Caco-2 (cell line): Measurements from ENCODE around the gene NEUROD1. TPM values are rescaled to one million over a fixed set of nuclear protein-coding genes. Genes with fewer than 3 reads are reported as not detected.

Experiments used
- BruUV-seq: library from RNA; stranded (reverse); fragments of 400-500 nt; replicated peaks from 2 replicates; lab custom pipeline; 2021; lab: Mats Ljungman, UMichigan
- CTCF ChIA-PET: fragments of 300-600 bp; sonication (Branson Sonifier 250); formaldehyde crosslinking; loops from one replicate; lab custom pipeline; 2022; ENCODE audit warnings: antibody characterized with exemption; lab: Charles Lee
- POLR2A ChIA-PET: fragments of 300-600 bp; sonication (Branson Sonifier 250); formaldehyde crosslinking; loops from one replicate; lab custom pipeline; 2022; ENCODE audit warnings: antibody characterized with exemption; lab: Charles Lee
- DNase-seq, 2 experiments: peaks; one replicate each; pipeline versions ENCODE4 v3.0.0 to v3.0.0-alpha.2; 2020 to 2022
- H3K27me3 ChIP-seq: replicated peaks from 2 replicates; pipeline ENCODE4 v1.6.0; 2011; ENCODE audit warnings: low read length; ENCODE audit not compliant: control insufficient read depth, insufficient read depth
- H3K36me3 ChIP-seq: 2 replicates; pipeline ENCODE4 v1.5.1; 2011; ENCODE audit warnings: low read length; ENCODE audit not compliant: control insufficient read depth, insufficient read depth
- H3K4me1 ChIP-seq: fragments of 250-450 bp; sonication (Bioruptor Pico); 2 replicates; pipeline ENCODE4 v1.5.1; 2020; ENCODE audit warnings: mild to moderate bottlenecking
- H3K4me3 ChIP-seq: 2 replicates; pipeline ENCODE4 v1.5.1; 2011; ENCODE audit warnings: low read depth, mild to moderate bottlenecking, control low read depth, low read length
- H3K9me3 ChIP-seq: fragments of 250-450 bp; sonication (Bioruptor Pico); 2 replicates; pipeline ENCODE4 v1.5.1; 2020; ENCODE audit warnings: mild to moderate bottlenecking, moderate library complexity
- H3K27ac Mint-ChIP-seq: one replicate; pipeline ENCODE4 v1.8.0; 2022; ENCODE audit warnings: mixed read lengths; ENCODE audit not compliant: unreplicated experiment
- H3K27me3 Mint-ChIP-seq: one replicate; pipeline ENCODE4 v1.8.0; 2022; ENCODE audit warnings: mixed read lengths; ENCODE audit not compliant: insufficient read depth, unreplicated experiment
- H3K36me3 Mint-ChIP-seq: one replicate; pipeline ENCODE4 v1.8.0; 2022; ENCODE audit warnings: mild to moderate bottlenecking, mixed read lengths; ENCODE audit not compliant: insufficient read depth, unreplicated experiment
- H3K4me1 Mint-ChIP-seq: one replicate; pipeline ENCODE4 v1.8.0; 2022; ENCODE audit warnings: low read depth, mixed read lengths; ENCODE audit not compliant: unreplicated experiment
- H3K4me3 Mint-ChIP-seq: one replicate; pipeline ENCODE4 v1.8.0; 2022; ENCODE audit warnings: mild to moderate bottlenecking, moderate library complexity, mixed read lengths; ENCODE audit not compliant: unreplicated experiment
- H3K9me3 Mint-ChIP-seq: one replicate; pipeline ENCODE4 v1.8.0; 2022; ENCODE audit warnings: mixed read lengths; ENCODE audit not compliant: unreplicated experiment
- CTCF ChIP-seq, 2 experiments: fragments of 200-600 bp in 1 of 2; IDR thresholded peaks; 1 replicate in 1 of 2; 2 replicates in 1 of 2; pipeline versions ENCODE4 v1.5.1 to v1.8.0; 2011 to 2022; ENCODE audit warnings: antibody characterized with exemption in 1 of 2, control low read depth in 1 of 2, inconsistent platforms in 1 of 2, low read depth in 1 of 2, low read length in 1 of 2, mild to moderate bottlenecking in 1 of 2, moderate library complexity in 1 of 2; ENCODE audit not compliant: insufficient read depth in 1 of 2, severe bottlenecking in 1 of 2, unreplicated experiment in 1 of 2
- intact Hi-C: fragments of 100-400 bp; cut with micrococcal nuclease; formaldehyde crosslinking; loops from one replicate; pipeline ENCODE4 v1.10.0; 2022; ENCODE audit not compliant: unreplicated experiment
- total RNA-seq: library from RNA; stranded (reverse); gene quantifications from 2 replicates; pipeline ENCODE4 v1.2.3, GENCODE V29; 2022

Gene NEUROD1
- total RNA-seq, 1 experiment from 2014 or later = not detected

DNA sequence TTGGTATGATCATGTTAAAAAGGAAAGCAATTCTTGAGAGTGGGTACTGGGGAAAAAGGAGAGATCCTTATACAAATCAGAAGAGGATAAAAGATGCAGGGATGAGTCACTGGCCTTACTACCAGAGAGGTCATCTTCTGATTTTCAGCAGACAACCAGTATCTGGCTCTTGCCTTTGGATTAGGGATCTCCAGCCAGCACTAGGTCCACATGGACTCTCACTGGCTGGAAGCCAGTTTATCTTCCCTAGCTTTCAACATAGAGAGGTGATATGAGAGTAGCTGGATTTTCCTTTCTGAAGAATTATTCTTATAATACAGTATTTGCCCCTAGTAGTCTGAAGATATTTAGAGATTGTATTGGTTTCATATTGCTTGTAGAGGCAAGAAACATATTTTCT is 53.6 kb downstream of the NEUROD1 start:
- Histone ChIP-seq H3K4me3 (no peak overlapping the region), H3K36me3 (no peaks in the 10 kb centered on the region), H3K9me3 (no peaks in the 10 kb centered on the region), H3K27me3 (no peaks in the 10 kb centered on the region), H3K4me1 (no peaks in the 10 kb centered on the region)
- DNase-seq = no peak
- POLR2A ChIA-PET = no interaction called here
- H3K9me3 Mint-ChIP-seq = no peaks in the 10 kb centered on the region
- H3K4me3 Mint-ChIP-seq = no peak overlapping the region
- BruUV-seq = no TSS peak
- H3K27me3 Mint-ChIP-seq = peaks cover 3% of the 10 kb centered on the region
- H3K36me3 Mint-ChIP-seq = no peaks in the 10 kb centered on the region
- intact Hi-C loops = no loop called here
- H3K4me1 Mint-ChIP-seq = no peaks in the 10 kb centered on the region
- H3K27ac Mint-ChIP-seq = no peak overlapping the region
- CTCF ChIA-PET = no interaction called here
- no peak for TF ChIP-seq CTCF (IDR thresholded peaks at IDR 0.05; ENCODE audit: insufficient read depth in 1 of 2, low read depth in 1 of 2, low read length in 1 of 2, severe bottlenecking in 1 of 2, unreplicated experiment in 1 of 2)

Other genes with a start within 250 kb of the NEUROD1 start
- not detected in 2 replicates for gene ITGA4, start 223.1 kb downstream of the NEUROD1 start, total RNA-seq
- gene CERKL, start 23.4 kb downstream of the NEUROD1 start, total RNA-seq = not detected in 2 replicates
- 54.8 and 62.0 TPM in 2 replicates for gene ITPRID2, start 211.2 kb upstream of the NEUROD1 start, total RNA-seq